Endothelial cell of umbilical vein (primary cell): ENCODE measurements around the gene GHRHR. TPM values are rescaled to one million over a fixed set of nuclear protein-coding genes. Genes with fewer than 3 reads are reported as not detected.

ENCODE experiments used
- BruUV-seq: library from RNA; stranded (reverse); fragments of 400-500 nt; replicated peaks from 2 replicates; lab custom pipeline; 2021; lab: Mats Ljungman, UMichigan
- CTCF ChIA-PET: fragments of 300-600, 350-600 bp; sonication (Branson Sonifier 250); formaldehyde crosslinking; loops from one replicate; lab custom pipeline; 2021; ENCODE audit warnings: antibody characterized with exemption, inconsistent platforms; lab: Charles Lee
- POLR2A ChIA-PET: fragments of 300-600, 350-600 bp; sonication (Branson Sonifier 250); formaldehyde crosslinking; loops from one replicate; lab custom pipeline; 2021; ENCODE audit warnings: antibody characterized with exemption, inconsistent platforms; lab: Charles Lee
- DNase-seq: peaks from one replicate; pipeline ENCODE4 v3.0.0-alpha.2; 2011; ENCODE audit warnings: low read depth, low spot score
- FAIRE-seq: peaks from 2 replicates; lab custom pipeline; 2011; peaks lifted over from hg19 to GRCh38; lab: Jason Lieb, UNC
- H2AFZ ChIP-seq: 2 replicates; pipeline ENCODE4 v1.6.0; 2012; ENCODE audit warnings: low read depth, low read length, control low read depth, inconsistent platforms
- H3K27ac ChIP-seq: 2 replicates; pipeline ENCODE4 v1.5.1; 2011; ENCODE audit warnings: low read depth, mild to moderate bottlenecking, control low read depth, low read length, moderate library complexity; ENCODE audit not compliant: insufficient read depth
- H3K27me3 ChIP-seq, 2 experiments: 2 replicates each; pipeline versions ENCODE4 v1.6.0 to v1.6.1; 2011; ENCODE audit warnings: low read length in 2 of 2, mixed read lengths in 1 of 2; ENCODE audit not compliant: control insufficient read depth in 2 of 2, insufficient read depth in 2 of 2
- H3K36me3 ChIP-seq, 2 experiments: 2 replicates in 1 of 2; 3 replicates in 1 of 2; pipeline ENCODE4 v1.5.1; 2011; ENCODE audit warnings: low read length in 2 of 2, mild to moderate bottlenecking in 1 of 2, moderate library complexity in 1 of 2; ENCODE audit not compliant: control insufficient read depth in 2 of 2, insufficient read depth in 2 of 2; ENCODE audit errors: extremely low read depth in 1 of 2
- H3K4me1 ChIP-seq: 3 replicates; pipeline ENCODE4 v1.5.1; 2011; ENCODE audit warnings: mild to moderate bottlenecking, low read length; ENCODE audit not compliant: control insufficient read depth, insufficient read depth; ENCODE audit errors: extremely low read depth
- H3K4me2 ChIP-seq: 2 replicates; pipeline ENCODE4 v1.6.1; 2011; ENCODE audit warnings: low read length, control low read depth, mixed read lengths; ENCODE audit not compliant: insufficient read depth
- H3K4me3 ChIP-seq, 3 experiments: fragments of 200-600 bp in 1 of 3; sonication (generic), shearing (Covaris generic) in 1 of 3; replicated peaks in 1 of 3; 2 replicates each; pipeline ENCODE4 v1.5.1; 2011 to 2016; ENCODE audit warnings: control low read depth in 3 of 3, low read length in 3 of 3, mild to moderate bottlenecking in 2 of 3, inconsistent platforms in 1 of 3, low read depth in 1 of 3, moderate library complexity in 1 of 3; ENCODE audit not compliant: insufficient read depth in 1 of 3
- H3K79me2 ChIP-seq: 2 replicates; pipeline ENCODE4 v1.6.0; 2012; ENCODE audit warnings: low read length, inconsistent platforms; ENCODE audit not compliant: control insufficient read depth, insufficient read depth
- H3K9ac ChIP-seq: replicated peaks from 2 replicates; pipeline ENCODE3; 2011; ENCODE audit warnings: low read length, control low read depth; ENCODE audit not compliant: insufficient read depth; ENCODE audit errors: extremely low read depth
- H3K9me1 ChIP-seq: replicated peaks from 3 replicates; pipeline ENCODE4 v1.6.0; 2011; ENCODE audit warnings: mild to moderate bottlenecking, low read length; ENCODE audit not compliant: control insufficient read depth, insufficient read depth; ENCODE audit errors: extremely low read depth
- H3K9me3 ChIP-seq: replicated peaks from 2 replicates; pipeline ENCODE4 v1.5.1; 2012; ENCODE audit warnings: low read length, inconsistent platforms; ENCODE audit not compliant: control insufficient read depth, insufficient read depth
- H4K20me1 ChIP-seq: replicated peaks from 2 replicates; pipeline ENCODE3; 2011; ENCODE audit warnings: mild to moderate bottlenecking, low read length; ENCODE audit not compliant: control insufficient read depth, insufficient read depth; ENCODE audit errors: extremely low read depth
- EZH2 ChIP-seq: IDR thresholded peaks from 2 replicates; pipeline ENCODE4 v1.6.1; 2012; ENCODE audit warnings: borderline replicate concordance, low read depth, mild to moderate bottlenecking, moderate library complexity, low read length, inconsistent platforms; ENCODE audit not compliant: severe bottlenecking
- FOS ChIP-seq: IDR thresholded peaks from 2 replicates; pipeline ENCODE4 v1.6.1; 2011; ENCODE audit warnings: mild to moderate bottlenecking, low read length, moderate library complexity, borderline replicate concordance; ENCODE audit not compliant: insufficient read depth
- GATA2 ChIP-seq: IDR thresholded peaks from 2 replicates; pipeline ENCODE4 v1.7.0; 2011; ENCODE audit warnings: low read depth, mild to moderate bottlenecking, moderate library complexity, mixed read lengths, low read length; ENCODE audit not compliant: insufficient read length, insufficient read depth
- JUN ChIP-seq: IDR thresholded peaks from 2 replicates; pipeline ENCODE4 v1.6.1; 2011; ENCODE audit warnings: borderline replicate concordance, low read depth; ENCODE audit not compliant: insufficient read length, insufficient read depth
- MYC ChIP-seq: IDR thresholded peaks from one replicate; pipeline ENCODE4 v1.6.1; 2011; ENCODE audit warnings: mild to moderate bottlenecking, low read depth, low read length
- POLR2A ChIP-seq: IDR thresholded peaks from 2 replicates; pipeline ENCODE4 v1.6.1; 2012; ENCODE audit warnings: low read depth, mild to moderate bottlenecking, control low read depth, low read length
- POLR2AphosphoS5 ChIP-seq: IDR thresholded peaks from 2 replicates; pipeline ENCODE4 v1.6.1; 2012; ENCODE audit warnings: low read depth, mild to moderate bottlenecking, control low read depth, low read length, moderate library complexity; ENCODE audit not compliant: insufficient read depth
- dilution Hi-C: fragments of 300-500 bp; cut with MboI; formaldehyde crosslinking; loops from one replicate; pipeline ENCODE4 v1.15.0; 2019; ENCODE audit warnings: low sequenced_read_pairs; ENCODE audit not compliant: extremely low pct_ligation_motif_present
- intact Hi-C: fragments of 100-400 bp; cut with micrococcal nuclease; formaldehyde crosslinking; loops from one replicate; pipeline ENCODE4 v1.10.0; 2022
- polyA plus RNA-seq, 4 experiments: library from polyadenylated mRNA; depleted of rRNA in 3 of 4; stranded (reverse) in 3 of 4; unstranded in 1 of 4; fragments of >200 nt; gene quantifications; 2 replicates each; pipeline versions ENCODE4 v1.2.1 to v1.2.3, GENCODE V29; 2011 to 2012; ENCODE audit warnings: missing spikeins in 1 of 4
- total RNA-seq: library from RNA; stranded (reverse); gene quantifications from 2 replicates; pipeline ENCODE4 v1.2.3, GENCODE V29; 2021
- TF ChIP-seq, protein P1 (sequence below): IDR thresholded peaks from 2 replicates; pipeline ENCODE4 v1.6.1; 2011; ENCODE audit not compliant: insufficient read depth, insufficient read length
- TF ChIP-seq, protein P2 (sequence below), 2 donors: IDR thresholded peaks; 1 replicate in 1 of 2; 2 replicates in 1 of 2; pipeline ENCODE4 v1.5.1; 2011; ENCODE audit warnings: low read length in 2 of 2, mild to moderate bottlenecking in 2 of 2, moderate library complexity in 2 of 2, control low read depth in 1 of 2, inconsistent platforms in 1 of 2, low read depth in 1 of 2; ENCODE audit not compliant: insufficient read depth in 1 of 2; ENCODE audit errors: extremely low read depth in 1 of 2

GHRHR gene
- total and polyA plus RNA-seq, 2 donors (not counting 3 experiments of a cell fraction or from before 2014, with no cell fraction given), result not detected

DNA sequence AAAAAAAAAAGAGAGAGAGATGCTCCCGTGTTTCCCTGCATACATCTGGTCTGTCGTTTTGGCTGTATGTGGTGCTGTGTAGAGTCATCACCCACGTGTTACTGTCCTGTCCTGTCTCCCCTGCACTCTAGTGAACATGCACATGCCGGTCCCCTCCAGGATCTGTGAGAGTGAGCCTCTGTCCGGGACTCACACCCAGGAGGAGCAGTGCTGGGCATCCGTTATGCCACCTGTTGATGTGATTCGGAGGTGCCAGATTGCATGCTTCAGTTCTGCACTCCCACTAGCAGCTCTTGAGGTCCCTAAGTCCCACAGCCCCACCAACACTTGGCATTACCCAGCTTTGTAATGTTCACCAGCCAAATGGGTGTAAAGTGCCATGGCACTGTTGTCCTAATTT lies 16.4 kb downstream of the GHRHR start:
- no peaks in the 10 kb centered on the region for H4K20me1 ChIP-seq
- dilution Hi-C loops, result no loop called here

More for the DNA sequence above, 16.4 kb downstream of the GHRHR start:
- Histone ChIP-seq H3K4me2 (no peak overlapping the region), H3K9me3 (no peaks in the 10 kb centered on the region), H3K4me1 (peaks cover 13% of the 10 kb centered on the region), H3K9ac (no peak overlapping the region), H3K27me3 (peaks cover 7 to 8% of the 10 kb centered on the region in 2 experiments), H3K36me3 (no peaks in the 10 kb centered on the region), H3K27ac (no peak overlapping the region), H3K9me1 (no peaks in the 10 kb centered on the region), H3K79me2 (no peaks in the 10 kb centered on the region), H2AFZ (no peak overlapping the region), H3K4me3 (no peak overlapping the region)
- ChIA-PET POLR2A (no interaction called here), CTCF (interaction anchor here (0.9 to 18.6 kb wide), 2 partner anchors 14 to 144 kb away, joined by 4 to 1079 read pairs; no protein-coding TSS in a partner anchor)
- no TSS peak for BruUV-seq
- no peak for FAIRE-seq
- intact Hi-C loops, result no loop called here
- DNase-seq, result no peak
- TF ChIP-seq JUN (no peak), EZH2 (no peak), FOS (no peak), POLR2A (no peak), POLR2AphosphoS5 (no peak), GATA2 (no peak), MYC (no peak)
- TF ChIP-seq, protein P1, sequence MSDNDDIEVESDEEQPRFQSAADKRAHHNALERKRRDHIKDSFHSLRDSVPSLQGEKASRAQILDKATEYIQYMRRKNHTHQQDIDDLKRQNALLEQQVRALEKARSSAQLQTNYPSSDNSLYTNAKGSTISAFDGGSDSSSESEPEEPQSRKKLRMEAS, result no peak
- TF ChIP-seq, protein P2, sequence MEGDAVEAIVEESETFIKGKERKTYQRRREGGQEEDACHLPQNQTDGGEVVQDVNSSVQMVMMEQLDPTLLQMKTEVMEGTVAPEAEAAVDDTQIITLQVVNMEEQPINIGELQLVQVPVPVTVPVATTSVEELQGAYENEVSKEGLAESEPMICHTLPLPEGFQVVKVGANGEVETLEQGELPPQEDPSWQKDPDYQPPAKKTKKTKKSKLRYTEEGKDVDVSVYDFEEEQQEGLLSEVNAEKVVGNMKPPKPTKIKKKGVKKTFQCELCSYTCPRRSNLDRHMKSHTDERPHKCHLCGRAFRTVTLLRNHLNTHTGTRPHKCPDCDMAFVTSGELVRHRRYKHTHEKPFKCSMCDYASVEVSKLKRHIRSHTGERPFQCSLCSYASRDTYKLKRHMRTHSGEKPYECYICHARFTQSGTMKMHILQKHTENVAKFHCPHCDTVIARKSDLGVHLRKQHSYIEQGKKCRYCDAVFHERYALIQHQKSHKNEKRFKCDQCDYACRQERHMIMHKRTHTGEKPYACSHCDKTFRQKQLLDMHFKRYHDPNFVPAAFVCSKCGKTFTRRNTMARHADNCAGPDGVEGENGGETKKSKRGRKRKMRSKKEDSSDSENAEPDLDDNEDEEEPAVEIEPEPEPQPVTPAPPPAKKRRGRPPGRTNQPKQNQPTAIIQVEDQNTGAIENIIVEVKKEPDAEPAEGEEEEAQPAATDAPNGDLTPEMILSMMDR (IDR thresholded peaks at IDR 0.05; ENCODE audit: extremely low read depth in 1 of 2, insufficient read depth in 1 of 2, low read depth in 1 of 2, low read length in 2 of 2), result no peak
